Stimulated activated CD4-positive, alpha-beta T cell treated with anti-CD3 and anti-CD28 coated beads, Interleukin-4, amount 100 ng/mL, for 48 hours (primary cell): ENCODE measurements around the gene NT5DC3.

Source experiments
- DNase-seq, 2 donors: peaks; one replicate each; pipeline ENCODE4 v3.0.0-alpha.2; 2020; ENCODE audit warnings: low read depth in 2 of 2

NT5DC3 gene

DNA sequence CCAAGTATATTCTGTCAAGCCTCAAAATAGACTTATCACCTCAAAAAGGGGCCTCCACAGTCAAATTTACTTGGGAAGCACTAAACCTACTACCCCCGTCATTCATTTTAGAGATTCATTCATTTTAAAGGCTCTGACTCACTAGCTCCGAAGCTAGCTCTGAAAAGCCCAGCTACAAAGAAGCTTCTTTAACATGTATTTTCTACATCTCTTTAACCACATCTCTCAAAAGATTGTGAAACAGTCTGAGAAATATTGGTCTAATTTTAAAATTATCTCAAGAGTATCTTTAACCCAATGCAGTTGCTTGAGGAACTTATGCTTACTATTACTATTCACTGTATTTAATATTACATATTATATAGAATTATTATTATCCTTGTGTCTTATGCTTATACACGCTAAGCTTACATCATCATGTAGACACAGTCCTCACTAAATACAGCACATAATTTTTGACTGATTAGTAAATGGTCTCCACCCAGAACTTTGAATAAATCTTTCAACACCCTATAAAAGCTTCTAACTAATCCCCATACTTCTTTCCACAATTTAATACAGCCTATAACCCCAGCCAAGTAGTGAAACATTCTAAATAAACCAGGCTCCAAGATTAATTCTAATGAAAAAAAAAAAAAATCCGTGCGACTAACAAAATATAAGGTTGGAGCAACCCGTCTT is 7.8 kb downstream of the NT5DC3 start:
- no peak for DNase-seq

DNA sequence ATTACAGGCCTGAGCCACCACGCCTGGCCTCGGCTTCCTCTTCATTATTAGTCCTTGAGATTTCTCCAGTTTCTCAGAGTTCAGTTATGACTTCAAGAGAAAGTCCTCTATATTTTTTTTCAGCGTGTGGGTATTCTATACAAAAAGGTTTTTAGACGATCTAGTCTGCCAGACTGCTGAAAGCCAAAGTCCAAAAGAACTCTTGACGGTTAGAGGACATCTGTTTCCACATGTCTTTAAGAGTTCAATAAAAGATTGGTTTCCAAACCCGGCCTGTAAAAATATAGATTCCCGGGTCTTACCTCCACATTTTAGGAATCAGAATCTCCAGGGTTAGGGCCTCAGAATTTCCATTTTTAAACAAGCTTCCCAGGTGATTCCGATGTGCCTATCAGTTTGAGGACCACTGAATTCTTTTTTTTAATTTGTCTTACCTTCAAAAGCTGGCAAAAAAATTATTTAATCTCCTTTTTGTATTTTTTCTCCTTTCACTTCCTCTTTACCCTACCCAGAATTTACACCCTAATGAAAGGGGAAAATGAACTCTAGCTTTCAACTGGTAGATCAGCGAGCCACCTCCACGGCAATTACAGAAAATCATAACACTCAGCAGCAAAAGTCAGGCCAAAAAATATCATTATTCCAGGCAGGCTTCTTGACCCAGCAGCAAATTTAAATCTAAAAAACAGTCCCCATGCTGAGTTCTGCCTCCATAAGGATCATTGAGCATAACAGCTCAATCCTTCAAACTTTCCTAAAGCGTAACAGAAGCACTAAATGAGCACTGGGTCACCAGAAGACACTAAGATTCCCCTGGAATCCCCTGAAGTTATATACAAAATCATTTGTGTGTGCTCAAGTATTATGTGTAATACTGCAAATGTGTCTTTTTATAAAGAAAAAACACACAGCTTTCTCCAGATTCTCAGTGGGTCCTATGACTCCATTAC is 8.7 kb downstream of the NT5DC3 start:
- no peak for DNase-seq

DNA sequence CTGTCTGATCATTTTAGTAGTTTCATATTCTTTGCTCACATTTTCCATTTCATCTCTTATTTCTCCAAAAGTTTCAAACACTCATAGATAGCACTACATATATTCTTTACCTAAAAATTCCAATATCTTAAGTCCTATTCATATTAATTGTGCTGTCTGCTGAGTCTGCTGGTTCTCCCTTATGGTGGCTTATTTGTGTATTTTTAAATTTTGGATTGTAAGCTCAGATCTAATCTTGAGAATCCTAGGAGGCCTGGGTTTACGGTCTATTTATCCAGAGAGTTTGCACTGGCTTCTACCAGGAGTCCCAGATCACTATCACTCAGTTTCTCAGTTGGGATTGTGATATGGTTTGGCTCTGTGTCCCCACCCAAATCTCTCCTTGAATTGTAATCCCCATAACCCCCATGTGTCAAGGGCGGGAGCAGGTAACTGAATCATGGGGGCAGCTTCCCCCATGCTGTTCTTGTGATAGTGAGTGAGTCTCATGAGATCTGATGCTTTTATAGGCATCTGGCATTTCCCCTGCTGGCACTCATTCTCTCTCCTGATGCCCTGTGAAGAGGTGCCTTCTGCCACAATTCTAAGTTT is 10.2 kb downstream of the NT5DC3 start:
- no peak for DNase-seq

DNA sequence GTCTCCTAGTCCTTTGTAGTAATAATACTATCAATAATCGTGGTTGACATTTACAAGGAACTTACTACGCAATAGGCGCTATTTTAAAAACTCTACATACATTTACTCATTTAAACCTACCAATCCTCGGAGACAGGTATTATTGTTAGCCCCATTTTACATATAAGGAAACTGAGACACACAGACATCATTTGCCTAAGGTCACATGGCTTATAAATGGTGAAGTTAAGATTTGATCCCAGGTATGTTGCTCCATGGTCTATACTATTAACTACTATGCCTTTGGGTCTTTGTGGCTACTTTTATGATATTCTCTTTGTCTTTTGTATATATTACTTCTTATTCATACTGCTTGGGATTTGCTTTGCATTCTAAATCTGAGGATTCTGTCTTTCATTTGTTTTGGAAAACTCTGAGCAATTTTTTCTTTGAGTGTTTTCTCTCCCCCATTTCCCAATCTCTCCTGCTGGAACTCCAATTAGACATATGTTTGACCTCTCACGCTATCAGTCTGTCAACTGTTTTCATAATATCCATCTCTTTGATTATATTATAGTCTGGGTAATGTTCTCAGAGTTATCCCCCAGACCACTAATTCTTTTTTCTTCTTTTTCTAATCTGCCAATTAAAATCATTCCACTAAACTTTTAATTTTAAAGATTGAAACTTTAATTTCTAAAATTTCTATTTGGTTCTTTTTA is 10.9 kb downstream of the NT5DC3 start:
- no peak for DNase-seq

DNA sequence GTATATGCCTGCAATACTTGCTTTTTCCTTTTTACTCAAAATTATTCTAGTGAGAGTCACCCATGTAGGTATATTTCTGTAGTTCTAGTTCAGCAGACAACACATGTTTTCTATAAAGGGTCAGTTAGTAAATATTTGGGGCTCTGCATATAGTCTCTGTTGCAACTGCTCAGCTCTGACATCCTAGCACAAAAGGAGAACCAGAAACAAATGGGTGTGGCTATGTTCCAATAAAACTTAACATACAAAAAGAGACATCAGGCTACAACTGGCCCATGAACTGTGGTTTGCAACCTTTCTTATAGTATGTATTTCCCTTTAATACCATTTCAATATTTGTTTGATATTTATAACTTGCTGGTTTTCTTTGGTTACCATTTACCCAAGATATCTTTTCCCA is 11.9 kb downstream of the NT5DC3 start:
- DNase-seq = no peak

DNA sequence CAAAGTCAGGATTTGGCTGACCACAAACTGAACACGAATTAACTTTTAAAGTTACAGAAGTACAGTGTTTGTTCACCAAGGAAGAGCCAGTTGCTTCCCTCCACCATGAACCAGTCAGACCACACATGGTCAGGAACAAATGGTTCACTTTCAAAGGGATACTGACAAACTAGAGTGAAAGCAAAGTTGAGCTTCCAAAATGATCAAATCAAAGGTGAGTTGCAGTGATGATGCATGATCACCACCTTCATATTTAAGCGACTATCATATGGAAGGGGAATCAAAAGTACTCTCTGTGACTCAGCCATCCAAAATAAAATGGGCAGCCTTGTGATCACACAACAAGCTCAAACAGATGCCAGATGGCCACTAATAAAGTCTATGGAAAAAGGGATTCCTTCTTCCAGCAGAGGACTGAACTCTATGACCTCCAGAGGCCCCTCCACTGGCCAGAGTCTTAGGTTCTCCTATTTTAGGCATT is 13.1 kb downstream of the NT5DC3 start:
- no peak for DNase-seq

DNA sequence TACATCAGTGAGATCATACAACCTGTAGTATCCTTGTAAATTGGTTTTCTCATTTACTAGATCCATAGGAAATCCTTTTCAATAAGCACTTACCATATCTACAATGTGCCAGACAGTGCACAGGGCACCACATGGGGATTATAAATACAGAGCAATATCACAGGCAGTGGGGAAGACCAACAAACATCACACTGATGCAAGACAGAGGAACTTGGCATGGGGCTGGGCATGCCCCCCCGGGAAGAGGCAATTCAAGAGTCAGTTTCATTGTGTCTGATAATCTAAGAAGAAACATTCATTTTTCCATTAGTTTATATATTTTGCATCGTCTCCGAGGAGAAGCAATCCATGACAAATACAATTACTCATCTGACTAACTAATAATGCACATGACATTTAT is 16.2 kb downstream of the NT5DC3 start:
- DNase-seq = no peak

DNA sequence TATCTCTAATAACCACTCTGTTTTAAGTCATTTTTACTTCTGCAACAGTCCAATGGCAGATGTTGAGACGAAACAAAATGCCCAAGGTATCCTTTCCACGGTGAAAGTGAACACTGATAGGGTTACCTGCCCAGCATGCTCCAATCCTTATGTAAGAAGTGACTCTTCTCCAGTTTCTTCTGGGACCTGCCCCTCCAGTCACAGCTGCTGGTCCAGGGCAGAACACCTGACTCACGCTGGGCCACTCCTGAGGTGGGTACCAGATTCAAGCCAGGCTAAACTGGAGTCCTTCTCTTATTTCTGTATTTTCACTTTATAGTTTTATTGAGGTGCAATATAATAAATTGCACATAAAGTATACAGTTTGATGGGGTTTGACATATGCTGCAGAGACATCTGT is 16.7 kb downstream of the NT5DC3 start:
- DNase-seq = no peak

DNA sequence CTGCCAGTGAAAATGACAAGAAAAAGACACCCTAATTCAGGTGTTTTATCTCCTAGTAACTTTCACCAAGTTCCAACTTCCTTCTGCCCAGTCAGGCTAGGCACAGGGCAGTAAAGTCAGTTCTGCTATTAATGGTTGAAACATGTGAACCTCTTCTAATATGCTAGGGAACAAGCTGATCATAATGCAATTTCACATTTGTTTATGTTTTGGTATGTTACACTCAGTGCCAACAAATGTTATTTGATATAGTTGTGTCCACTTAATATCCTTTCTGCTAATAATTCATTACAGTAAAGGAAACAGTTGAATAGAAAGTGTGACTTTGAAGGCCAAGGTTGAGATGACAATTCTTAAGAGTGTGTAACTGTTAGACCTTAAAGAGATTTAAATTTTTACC is 17.2 kb downstream of the NT5DC3 start:
- DNase-seq = no peak

DNA sequence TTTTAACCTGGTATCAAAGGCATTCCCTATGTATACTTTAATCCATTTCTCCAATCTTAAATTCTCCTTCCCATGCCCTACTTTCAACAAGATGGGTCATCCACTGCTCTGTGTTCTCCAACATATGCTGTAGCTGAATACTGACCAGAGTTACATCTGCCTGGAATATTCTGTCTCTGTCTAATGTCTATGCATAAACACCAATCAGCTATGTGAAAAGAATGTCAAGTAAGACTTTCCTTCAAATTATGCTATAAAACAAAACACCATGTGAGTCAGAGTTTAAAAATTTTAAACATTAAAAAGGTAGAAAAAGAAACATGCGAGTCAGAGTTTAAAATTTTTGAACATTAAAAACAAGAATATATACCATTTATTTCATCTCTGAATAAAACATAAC is 19.3 kb downstream of the NT5DC3 start:
- DNase-seq = no peak

DNA sequence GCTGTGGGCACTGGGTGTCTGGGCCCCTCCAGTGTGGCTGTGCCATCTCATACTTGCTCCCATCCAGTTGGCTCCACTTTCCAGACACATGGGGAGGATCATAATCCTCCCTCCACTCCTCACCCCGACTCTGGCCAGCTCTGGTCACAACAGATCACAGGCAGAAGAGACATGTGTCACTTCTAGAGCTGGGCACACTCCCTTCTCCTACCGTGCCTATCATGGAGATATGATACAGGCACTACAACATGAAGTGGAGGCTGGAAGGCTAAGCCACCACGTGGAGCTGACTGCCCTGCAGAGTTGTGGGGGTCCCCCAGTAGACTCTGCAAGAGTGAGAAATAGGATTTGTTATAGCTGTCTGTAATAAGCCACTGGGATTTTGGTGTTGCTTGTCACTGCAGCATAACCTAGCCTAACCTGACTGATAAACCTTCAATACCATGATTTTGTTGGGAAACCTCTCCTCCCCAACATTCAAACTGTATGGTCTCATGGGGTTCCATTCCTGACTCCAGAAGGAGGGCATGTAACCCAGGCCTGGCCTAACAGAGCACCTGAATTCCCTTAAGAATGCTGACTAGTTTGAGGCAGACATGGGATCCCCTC is 20.0 kb downstream of the NT5DC3 start:
- no peak for DNase-seq

DNA sequence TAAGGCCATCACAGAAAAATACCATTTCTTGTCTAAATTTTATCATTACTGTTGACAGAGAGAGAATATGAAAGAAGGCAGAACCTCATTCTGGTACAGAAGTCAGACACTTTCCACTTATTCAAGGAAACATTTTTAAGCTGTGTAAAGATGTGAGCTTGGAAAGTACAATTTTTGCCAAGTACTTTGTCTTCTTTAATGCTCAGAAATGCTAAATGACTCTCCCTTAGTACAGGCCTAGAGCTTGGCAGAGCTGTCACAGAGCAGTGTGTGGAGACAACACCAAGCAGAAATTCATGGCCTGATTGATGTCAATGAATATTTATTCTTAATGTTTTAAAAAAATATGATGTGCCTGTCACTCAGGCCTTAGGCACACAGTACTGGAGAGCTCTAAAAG is 20.7 kb downstream of the NT5DC3 start:
- DNase-seq = no peak

DNA sequence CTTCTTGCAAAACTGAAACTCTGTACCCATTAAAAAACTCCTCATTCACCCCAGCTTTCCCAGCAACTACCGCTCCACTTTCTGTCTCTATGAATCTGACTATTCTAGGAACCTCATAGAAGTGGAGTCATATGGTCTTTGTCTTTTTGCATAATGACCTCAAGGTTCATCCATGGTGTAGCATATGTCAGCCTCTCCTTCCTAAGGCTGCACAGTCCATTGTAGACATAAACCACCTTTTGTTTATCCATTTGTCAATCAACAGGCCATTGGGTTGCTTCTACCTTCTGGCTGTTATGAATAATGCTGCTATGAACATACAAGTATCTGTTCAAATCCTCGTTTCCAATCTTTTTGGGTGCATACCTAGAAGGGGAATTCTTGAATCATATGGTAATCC is 21.1 kb downstream of the NT5DC3 start:
- no peak for DNase-seq

DNA sequence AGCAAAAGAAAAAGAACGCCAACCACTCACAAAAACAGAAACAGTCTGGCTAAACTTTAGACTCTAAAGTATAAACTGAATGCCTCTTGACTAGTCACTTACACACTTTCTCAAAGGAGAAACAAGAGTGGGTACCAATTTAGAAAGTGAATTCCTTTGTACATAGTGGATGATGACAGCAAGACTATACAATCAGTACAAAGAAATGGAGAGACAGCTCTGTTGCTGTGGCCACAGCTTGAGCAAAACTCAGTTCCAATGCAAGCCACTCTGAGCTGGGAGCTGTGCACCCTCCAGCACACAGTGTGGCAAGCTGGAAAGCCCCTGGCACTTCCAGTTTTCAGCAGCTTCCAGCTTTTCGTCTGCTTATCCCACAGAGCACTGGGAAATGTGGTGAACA is 21.7 kb downstream of the NT5DC3 start:
- DNase-seq = no peak

DNA sequence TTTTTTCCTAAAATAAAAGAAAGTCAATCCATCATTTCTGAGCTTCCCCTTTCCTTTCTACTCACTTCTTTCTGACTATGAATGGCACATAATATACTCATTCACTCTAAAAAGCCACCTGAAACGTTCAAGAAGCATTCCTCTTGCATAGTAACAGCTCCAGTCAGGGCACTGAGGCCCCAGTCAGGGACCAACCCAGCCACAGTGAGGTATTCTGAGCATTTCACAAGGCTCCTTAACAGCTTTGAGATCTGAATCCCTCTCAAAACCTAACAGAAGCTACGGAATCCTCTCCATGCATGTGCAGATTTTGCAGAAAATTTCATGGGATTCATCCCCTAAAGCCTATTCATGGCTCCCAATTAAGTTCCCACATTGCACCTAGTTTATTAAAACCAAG is 23.2 kb downstream of the NT5DC3 start:
- DNase-seq = no peak

DNA sequence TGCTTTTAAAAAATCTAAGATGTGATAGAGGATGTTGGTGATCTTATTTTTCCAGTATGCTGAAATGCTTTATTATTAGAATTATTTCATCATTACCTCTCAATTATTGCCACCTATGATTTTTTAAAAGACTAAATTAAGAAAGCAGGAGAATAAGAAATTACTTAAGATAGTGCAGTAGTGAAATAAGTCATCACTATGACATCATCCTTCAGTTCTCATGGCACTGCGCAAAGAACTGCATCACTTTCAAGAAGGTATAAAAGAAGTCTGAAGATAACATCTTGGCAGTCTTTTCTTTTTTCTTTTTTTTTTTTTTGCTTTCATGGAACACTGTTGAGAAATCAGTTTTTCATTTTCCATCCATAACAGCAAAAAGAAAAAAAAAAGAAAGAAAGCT is 24.4 kb downstream of the NT5DC3 start:
- DNase-seq = no peak

DNA sequence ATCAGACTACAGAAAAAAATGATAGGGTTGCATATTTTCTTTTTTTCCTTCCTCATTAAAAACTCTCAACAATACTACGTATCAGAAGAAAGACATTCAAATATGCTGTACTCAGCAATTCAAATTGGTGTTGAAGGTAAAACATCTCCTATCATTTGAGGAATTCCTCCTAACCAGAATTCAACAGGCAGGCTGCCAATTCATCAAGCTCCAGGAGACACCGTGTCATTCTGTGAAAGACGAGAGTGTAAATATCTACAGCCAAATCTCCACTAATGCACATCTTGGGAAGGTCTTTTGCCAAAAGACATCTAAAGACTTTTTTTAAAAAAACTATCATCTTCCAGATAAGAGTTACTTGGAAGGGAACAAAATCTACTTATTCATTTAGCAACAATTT is 26.6 kb downstream of the NT5DC3 start:
- DNase-seq = no peak

DNA sequence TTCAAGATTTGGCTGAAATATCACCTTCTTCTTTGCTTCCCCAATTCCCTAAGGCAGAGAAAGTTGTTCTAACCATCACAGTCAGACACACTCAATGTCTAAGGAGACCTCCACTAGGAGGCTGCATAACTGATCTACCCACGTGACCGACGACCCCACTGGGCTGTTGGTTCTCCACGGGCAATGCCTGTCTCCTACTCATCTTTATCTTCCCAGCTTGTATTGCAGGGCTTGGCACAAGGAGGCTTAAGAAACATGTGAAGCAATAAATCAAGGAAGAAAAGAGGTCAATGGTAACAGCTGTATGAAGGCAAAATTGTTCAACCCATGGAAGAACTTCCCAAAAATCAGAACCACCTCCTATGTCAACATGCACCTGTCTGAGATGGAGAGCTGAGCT is 27.1 kb downstream of the NT5DC3 start:
- DNase-seq = no peak

DNA sequence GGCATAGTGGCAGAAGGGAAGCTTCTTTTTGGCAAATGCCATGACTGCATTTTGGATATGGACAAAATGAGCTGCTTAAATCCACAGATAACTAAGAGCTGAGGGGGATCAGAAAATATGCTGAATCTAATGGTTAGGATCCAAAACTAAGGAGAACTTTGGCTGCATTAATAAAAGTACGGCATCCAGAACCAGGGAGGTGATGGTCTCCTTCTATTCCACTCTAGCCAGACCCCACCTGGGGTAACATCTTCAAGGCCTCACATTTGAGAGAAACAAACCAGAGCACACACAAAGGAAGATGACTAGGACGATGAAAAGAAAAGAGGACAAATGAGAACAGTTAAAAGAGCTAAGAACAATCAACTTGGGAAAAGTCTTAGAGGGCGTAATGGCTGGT is 27.6 kb downstream of the NT5DC3 start:
- no peak for DNase-seq

DNA sequence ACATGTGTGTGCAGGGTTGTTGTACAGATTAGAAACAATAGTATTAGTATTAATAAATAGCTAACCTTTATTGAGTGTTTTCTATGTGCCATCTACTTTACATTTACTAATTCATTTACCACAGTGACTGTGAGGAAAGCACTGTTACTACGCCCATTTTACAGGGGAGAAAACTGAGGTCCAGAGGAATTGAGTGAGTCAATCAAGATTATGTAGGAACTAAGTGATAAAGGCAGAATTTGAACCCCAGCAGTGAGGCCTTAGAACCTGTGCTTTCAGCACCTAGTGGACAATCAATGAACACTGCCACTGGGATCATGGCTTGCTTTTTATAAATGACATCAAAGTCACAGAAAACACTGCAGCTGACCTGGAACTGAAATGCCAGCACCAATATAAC is 28.2 kb downstream of the NT5DC3 start:
- no peak for DNase-seq

DNA sequence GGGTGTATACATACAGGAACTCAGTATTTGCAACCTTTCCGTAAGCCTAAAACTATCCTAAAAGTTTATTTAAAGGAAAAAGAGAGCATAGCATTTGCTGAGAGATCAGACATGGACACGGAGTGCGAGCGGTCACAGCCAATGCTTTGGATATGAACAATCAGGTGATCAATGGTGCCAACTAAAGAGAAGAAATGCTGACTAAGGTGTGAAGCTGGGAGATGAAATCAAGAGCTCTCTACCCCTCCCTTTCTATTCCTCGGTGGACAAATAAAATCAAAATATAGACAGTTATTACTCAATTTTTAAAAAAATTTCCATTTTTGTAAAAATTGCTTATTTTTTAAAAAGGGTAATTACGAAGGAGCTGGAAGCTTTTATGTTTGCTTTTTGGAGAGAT is 29.2 kb downstream of the NT5DC3 start:
- DNase-seq = no peak

DNA sequence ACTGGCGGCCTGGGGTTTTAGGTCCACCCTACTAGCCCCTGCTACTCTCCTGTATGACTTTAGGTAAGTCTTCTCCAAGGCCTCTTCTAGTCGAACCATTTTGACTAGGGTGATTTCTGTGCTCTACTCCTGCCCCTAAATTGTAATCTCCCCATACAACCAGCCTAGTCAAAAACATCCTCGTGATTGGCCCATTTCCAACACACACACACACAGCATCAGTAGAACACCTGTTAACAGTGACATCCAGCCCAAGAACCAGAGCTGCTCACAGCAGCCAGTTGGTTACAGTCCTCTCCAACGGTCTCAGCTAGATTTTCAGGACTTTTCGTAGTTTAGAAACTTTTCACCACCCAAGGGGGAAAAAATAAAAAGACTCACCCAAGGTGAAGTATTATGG is 30.9 kb downstream of the NT5DC3 start:
- DNase-seq = no peak
